Occipital lobe (tissue), 2 donors: Measurements from ENCODE around the gene KDM6A. TPM values are rescaled to one million over a fixed set of nuclear protein-coding genes. Genes with fewer than 3 reads are reported as not detected.
"Not testable (repeated sequence)": the region's sequence is repeated elsewhere in the genome, so short reads cannot be mapped to it uniquely, and the experiment has no call there.

Experiments used
- DNase-seq: peaks from one replicate; lab custom pipeline; 2025; lab: John Stamatoyannopoulos, UW
- total RNA-seq: library from RNA; depleted of rRNA; stranded (reverse); fragments of >200 nt; gene quantifications from one replicate; pipeline ENCODE4 v1.2.3, GENCODE V29; 2014

Gene KDM6A
- total RNA-seq, 1 donor from 2014 or later = 46.3 TPM

DNA sequence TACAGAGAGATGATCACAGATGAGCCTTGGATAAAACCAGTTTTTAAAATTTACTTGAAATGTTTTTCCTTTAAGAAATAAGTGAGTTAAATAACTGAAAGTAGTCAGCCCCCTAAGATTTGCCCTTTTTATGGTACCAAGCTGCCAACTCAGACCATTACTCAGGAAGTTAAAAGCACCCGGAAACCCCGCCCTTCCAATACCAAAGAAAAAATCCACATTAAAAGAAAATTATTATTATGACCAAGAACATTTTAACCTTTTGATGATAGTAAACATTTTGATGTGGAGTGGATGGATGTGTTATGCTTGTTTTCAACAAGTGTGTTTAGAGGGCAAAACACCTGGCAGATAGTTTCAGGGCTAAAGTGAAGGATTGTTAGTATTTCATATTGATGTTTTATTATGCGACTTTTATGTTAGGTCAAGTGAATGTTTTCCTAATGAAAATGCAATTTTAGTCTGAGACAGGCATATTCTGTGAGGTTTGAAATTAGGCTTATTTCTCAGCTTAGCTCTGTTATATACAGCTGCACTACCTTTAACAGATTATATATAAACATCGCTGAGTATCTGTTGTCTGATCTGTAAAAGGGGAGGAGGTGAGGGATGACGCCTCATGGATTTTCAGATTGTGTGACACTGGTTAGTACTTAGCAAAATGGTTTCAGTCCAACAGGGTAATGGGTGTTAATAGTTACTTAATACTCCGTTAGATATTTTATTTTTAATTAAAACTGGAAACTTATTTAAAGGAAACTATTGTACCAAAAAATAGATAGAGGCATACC, 89.0 kb downstream of the KDM6A start:
- DNase-seq = no peak

DNA sequence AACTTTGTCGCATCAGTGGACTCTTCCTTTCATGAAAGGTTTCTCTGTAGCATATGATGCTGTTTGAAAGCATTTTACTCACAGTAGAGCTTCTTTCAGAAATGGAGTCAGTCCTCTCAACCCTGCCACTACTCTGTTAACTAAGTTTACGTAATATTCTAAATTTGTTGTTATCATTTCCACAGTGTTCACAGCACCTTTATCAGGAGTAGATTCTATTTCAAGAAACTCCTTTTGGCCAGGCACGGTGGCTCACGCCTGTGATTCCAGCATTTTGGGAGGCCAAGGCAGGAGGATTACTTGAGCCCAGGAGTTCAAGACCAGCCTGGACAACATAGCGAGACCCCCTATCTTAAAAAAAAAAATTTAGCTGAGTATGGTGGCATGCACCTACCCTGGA, 90.0 kb downstream of the KDM6A start:
- no peak for DNase-seq

DNA sequence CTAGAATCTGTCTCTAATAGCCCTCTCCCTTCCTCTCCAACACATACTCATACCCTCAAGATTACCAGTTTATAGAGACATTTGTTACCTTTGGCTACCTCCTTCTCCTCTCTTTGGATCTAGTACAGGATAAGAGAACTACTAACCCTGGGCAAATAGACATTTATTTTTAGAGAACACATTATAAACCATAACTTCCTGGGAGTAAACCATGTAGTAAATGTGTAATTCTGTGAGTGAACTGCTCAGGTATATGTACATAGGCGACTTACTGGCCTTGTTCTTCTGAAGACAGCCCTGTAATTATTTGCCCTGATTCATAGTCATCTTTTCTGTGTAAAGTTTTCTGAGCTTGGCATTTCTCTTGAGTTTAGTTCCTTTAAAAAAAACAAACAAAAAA, 94.2 kb downstream of the KDM6A start:
- no peak for DNase-seq

DNA sequence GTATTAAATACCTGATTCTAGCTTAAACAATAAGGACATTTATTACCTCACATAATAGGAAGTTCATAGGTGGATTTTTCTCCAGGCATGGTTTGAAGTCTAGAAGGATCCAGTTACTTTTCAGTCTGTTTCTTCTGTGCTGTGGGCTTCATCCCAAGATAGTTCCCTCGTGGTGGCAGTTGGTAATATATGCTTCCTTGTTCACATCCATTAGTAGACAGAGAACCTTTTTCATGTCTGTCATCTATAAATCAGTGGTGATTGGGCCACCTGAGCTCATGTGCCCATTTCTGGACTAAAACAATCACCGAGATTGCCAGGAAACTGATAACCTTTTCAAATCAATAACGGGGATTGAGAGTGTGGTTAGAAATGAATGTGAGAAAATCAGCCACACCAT, 97.7 kb downstream of the KDM6A start:
- no peak for DNase-seq

DNA sequence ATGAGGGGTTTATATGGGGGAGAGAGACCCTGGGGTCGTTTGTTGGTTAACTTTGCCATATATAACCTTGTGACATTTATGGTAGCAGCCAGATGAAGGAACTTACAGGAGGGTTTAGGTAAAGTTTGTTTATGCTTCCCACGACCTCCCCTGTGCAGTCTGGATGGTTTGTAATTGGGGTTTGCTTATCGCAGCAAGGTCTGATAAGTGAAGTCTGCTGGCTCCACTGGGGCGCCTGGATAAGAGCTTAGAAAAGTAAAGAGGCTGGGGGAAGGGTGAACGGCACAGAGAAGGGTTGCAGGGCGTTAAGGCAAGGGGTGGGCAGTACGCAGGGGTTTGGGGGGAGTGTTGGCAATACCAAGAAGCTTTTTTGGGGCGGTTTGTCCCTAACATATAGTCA, 98.7 kb downstream of the KDM6A start:
- DNase-seq = no peak

DNA sequence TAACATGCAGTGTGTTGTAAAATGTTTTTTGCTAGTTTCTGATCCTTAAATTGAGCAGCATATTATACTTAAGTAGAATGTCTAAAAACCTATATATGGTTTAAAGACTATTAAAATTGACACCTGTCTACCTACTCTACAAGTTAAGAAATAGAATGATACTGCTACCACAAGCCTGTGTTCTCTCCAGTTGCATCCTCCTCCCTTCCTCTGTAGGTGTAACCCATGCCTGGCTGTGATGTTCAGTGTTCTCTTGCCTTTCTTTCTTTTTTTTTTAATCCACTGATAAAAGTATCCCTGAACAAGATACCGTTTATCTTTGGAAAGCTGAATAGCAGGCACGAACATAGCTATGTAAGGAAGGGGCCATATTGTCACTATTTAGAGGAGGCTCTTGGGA, 99.1 kb downstream of the KDM6A start:
- DNase-seq = no peak

DNA sequence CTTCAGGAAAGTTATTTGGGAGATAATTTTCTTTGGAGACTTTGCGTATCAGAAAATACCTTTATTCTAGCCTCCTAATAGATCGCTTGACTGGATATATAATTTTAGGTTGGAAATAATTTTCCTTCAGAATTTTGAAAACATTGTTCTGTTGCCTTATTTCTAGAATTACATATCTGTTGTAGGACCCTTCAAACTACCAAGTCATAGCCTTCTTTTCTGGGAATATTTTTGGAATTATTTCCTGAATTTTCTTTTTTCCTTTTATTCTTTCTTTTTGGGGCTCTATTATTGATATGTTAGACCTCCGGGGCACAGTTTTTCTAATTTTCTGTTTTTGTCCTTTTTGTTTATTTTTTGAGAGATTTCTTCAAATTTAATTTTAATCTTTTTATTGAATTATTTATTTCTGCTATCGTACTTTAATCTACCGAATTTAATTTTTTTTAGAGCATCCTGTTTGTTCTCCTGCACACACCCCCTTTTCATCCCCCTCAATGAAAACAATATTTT, 100.5 kb downstream of the KDM6A start:
- DNase-seq = no peak

DNA sequence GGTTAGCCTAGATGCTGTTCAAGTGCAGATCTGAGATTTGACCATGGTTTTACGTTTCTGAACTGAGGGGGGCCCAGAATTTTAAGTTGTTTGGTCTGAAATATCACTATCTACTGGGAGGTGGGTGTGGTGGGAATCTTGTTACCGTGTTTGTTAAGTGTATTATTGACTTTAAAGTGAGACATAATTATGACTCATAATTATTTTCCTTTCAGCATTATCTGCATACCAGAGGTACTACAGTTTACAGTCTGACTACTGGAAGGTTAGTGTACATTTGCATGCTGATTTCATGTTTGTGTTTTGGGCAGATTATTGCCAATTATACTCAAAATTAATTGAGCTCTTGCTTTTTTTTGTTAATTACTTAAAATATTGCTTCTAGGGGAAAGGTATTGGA, 101.5 kb downstream of the KDM6A start:
- no peak for DNase-seq

DNA sequence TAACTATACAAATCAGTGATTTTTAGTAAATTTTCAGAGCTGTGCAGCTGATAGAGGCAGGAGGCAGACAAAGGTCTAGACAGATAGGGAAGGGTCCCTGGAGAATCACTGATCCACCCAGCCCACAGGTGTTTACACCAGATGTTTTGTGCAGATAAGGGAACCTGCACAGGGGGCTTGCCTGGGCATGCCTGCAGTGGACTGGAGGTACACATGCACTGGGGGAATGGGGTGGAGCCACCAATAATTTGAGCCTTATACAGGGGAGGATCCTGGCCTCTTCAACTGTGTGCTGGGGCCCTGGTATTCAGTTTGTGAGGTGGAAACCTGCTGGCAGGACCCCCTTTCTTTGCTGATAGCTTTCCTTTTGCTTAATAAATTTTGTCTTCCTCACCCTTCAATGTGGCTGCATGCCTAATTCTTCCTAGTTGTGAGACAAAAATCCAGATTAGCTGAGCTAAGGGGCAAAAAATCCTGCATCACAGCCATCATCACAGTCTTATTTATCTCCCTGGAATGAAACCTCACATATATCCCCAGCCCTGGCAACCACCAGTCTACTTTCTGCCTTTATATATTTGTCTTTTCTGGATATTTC, 102.8 kb downstream of the KDM6A start:
- DNase-seq = no peak

DNA sequence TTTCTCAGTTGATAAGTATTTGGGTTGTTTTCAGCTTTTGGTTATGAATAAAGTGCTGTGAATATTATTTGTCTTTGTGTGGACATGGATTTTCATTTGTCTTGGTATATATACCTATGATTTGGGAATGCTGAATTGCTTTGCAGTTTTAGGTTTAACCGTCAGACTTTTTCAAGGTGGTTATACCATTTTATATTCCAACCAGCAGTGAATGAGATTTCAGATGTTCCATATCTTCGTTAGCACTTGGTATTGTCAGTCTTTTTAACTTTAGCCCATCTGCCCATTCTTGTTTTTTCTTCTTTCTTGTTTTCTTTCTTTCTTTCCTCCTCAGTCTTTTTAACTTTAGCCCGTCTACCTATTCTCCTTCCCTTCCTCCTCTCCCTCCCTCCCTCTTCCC, 106.0 kb downstream of the KDM6A start:
- no peak for DNase-seq

DNA sequence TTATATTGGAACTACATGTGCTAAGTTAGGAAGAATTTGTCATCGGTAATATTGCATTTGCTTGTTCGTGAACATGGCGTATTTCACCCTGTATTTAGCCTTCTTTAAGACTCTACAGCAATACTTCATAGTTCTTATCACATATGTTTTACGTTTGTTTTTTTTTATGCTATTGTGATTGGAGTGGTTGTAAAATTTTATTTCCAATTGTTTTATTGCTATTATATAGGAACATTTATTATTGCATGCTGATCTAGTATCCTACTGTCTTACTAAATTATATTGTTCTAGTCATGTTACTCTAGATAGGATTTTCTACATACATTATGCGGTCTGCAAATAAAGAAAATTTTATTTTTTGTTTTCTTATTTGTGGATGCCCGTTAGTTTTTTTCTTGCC, 107.4 kb downstream of the KDM6A start:
- DNase-seq = no peak

DNA sequence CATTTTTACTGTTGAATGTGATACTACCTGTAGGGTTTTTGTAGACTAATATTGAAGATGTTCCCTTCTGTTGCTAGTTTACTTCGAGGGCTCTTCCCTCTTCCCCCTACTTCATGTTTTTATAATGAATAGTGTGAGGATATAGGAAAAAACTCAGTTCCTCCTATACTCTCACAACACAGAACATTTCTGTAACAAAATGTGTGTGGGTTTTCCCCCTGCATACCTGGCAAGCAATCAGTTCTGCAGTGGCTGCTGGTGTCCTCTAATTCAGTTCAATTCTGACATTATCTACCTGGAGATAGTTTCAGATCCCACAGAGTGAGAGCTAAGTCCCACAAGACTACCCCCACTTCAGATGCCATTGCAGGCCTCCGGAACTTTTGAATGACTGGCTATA, 107.9 kb downstream of the KDM6A start:
- DNase-seq = no peak

DNA sequence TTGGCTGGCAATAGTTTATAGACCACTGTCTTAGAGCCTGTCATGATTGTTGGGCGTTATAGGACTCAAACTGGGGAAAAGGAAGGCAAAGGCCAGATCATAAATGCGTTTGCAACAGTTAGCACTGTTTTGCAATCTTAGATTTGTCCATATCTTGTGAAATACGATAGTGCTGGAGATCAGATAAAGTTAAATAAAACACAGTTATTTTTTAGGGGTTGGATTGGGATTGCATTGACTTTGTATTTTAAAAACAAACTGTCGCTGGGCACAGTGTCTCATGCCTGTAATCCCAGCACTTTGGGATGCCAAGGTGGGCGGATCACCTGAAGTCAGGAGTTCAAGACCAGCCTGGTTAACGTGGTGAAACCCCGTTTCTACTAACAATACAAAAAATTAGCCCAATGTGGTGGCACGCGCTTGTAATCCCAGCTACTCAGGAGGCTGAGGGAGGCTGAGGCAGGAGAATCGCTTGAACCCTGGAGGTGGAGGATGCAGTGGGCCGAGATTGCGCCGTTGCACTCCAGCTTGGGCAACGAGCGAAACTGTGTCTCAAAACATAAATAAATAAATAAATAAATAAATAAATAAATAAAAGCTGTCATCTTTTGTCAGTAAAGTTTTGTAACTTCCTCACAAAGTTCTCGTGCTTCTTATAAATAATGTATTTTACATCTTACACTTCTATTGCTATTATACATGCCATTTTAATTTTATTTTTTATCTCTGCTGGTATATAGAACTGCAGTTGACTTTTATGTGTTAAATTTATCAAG, 117.2 kb downstream of the KDM6A start:
- DNase-seq = no peak

DNA sequence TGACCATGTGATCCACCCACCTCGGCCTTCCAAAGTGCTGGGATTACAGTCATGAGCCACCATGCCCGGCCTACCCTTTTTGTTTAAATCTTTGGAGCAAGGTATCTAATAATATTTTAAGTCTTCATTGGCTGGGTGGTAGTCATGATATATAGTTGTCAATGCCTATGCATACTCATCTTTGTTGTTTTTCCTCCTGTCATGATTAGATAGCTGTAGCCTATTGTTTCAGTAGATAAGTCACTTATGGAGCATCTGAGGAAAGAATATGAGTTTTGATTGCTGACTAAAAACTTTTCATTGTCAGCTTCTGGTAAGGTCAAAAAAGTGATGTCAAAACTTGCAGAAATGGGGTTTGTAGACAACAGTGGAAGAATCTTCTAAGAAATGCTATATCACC, 119.8 kb downstream of the KDM6A start:
- DNase-seq = no peak

DNA sequence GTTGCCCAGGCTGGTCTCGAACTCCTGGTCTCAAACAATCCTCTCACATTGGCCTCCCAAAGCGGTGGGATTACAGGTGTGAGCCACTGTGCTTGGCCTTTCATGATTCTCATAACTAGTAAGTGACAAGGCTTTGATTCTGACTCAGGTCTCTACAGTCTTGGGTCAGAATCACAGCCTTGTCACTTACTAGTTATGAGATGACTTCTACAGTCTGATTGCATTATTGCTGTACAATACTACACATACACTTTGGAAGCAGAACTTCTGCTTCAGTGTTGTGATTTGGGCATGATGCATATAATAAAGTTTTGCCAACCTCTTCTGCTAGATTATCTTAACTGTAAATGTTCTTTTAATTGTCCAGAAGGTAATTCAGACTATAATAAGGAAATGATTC, 123.3 kb downstream of the KDM6A start:
- DNase-seq = no peak

DNA sequence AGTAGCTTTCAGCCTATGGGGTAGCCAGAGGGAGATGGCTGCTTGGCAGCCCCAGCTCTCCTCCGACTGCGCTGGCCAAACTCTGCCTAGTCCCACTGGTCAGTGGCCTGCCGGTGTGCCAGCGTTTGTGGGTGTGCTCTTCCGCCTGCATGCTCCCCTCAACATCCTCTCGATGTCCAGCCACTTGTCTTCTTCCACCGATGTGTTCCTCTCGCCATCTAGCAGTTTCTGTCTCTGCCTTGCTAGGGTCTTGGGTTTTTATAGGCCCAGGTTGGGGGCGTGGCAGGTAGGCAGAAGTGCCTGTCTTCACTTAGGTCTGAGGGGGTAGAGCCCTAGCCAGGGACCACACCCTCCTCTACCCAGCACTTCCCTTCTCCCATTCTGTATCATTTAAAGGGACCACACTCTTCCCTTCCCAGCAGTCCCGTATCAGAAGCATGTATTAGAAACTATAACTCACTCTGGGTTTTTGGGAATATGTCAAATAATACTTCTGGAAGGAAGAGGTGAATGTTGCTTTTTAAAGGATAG, 124.4 kb downstream of the KDM6A start:
- no peak for DNase-seq

DNA sequence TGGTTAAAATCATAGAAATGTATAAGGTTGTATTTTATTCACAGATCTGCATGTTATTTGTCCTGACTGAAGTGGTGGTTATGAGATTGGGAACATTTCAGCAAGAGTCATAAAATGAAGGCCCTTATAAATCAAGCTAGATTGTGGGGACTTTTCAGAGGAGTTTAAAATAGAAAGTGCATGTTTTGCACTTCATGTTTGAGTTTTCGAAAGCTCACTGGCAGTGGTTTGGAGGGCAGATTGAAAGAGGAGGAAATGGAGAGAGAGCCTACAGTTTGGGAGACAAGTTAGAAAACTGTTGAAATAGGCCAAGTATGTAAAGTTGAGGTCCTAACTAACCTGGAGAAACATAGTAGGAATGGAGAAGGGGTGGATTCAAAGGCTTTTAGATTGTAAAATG, 124.9 kb downstream of the KDM6A start:
- DNase-seq = no peak

DNA sequence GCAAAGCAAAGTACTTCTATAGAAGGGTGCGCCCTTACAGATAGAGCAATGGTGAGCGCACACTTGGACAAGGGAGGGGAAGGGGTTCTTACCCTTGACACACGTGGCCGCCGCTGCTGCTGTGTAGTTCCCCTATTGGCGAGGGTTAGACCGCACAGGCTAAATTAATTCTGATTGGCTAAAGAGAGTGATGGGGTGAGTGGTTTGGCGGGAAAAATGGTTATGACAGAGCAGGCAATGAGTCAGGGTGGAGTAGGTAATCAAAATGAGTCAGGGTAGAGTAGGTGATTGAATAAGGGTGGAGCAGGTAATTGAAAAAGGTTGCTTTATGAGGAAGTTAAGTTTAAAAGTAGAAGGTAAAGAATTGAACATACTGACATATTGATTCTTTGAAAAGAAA, 126.2 kb downstream of the KDM6A start:
- DNase-seq = not testable (repeated sequence)

DNA sequence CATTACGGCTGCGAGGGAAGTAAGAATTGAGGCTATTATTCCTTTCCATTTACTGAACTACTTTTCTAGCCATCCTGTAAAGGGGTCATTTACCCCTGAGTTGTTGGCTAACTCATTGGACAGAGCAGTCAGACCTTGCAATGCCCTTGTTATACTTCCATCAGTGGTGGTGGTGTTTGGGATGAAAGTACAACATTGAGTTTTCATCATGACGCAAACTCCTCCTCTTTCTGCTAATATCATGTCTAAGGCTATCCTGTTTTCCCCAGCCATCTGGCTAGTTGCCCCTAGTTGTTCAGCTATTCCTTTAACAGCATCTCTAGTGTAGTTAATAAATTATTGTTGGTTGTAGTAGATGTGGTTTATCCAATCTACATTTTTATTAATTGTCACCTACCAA, 126.9 kb downstream of the KDM6A start:
- not testable (repeated sequence) for DNase-seq

DNA sequence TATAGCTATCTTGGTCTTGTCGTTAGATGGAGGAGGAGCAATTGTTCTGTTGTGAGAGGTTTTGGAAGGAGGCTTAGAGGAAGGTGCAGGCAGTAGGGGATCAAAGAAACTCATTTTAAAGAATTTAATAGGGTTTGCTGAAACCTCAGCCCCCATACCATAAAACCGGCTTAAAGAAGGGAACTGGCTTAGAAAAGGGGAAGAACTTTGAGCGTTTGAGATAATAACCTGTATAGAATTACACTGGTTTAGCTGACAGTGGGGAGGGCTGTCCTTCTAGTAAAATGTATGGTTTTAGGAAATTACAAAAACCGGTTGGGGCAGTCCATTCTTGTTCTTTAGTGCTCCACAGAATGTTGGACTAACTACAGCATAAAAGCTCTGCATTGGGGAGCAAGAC, 128.1 kb downstream of the KDM6A start:
- no peak for DNase-seq

DNA sequence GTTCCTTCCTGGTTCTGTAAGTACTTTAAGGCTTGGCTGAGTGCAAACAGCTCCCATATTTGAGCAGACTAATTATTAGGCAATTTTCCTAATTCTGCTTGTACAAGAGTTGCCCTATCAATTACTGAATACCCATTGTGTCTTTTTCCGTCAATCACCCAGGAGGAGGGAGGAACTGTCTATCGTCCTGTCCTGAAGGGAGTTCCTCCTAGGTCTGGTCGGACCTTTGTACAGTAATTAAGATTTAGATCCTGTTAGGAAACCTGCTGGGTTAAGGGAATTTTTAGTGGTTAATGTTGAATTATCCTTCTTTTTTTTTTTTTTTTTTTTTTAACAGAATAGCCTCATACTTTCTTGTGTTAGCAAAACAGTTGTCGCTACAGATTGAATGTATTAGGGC, 130.1 kb downstream of the KDM6A start:
- no peak for DNase-seq
